Measurements from ENCODE around the gene RAPGEF1. TPM values are rescaled to one million over a fixed set of nuclear protein-coding genes. Genes with fewer than 3 reads are reported as not detected.

Gene RAPGEF1
- total RNA-seq, 1 experiment from 2014 or later, result 55.6 TPM

DNA sequence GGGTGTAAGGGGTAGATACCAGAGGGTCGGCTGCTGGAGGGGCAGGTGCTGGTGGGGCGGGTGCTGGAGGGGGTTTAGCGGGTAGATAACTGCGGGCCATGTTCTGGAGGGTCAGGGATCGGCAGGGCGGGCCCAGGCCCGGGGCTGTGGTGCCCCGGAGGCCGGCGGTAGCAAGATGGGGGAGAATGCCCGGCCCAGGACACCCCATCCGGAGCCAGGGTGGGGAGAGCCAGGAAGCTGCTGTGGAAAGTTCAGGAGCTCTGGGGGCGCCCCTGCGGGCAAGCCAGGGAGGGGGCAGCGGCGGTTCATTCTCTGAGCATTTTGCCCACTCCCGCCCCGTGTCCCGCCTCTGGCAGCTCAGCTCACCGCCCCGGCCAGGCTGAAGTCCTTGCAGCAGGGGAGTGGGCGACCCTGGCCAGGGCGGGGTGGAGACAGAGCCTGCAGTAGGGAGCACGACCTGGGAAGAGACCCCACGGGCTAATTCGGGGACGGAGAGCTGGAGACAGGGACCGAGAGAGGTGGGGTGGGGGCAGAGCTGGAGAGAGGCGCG, 194.0 kb downstream of the RAPGEF1 start:
- H4K5ac ChIP-seq (ENCODE audit: insufficient read length, low read depth, low read length), result no peak overlapping the region

More for the DNA sequence above, 194.0 kb downstream of the RAPGEF1 start:
- peaks cover 51% of the 10 kb centered on the region for H3K27me3 Mint-ChIP-seq (ENCODE audit: low read depth)
- Histone ChIP-seq H3K56ac (ENCODE audit: insufficient read length, low read depth, low read length) (no peak overlapping the region), H3K14ac (ENCODE audit: insufficient read depth, low read length) (no peak overlapping the region), H2BK20ac (ENCODE audit: low read depth, low read length, poor library complexity, severe bottlenecking) (no peak overlapping the region), H3K79me2 (ENCODE audit: insufficient read depth, low read length) (no peaks in the 10 kb centered on the region), H3K4ac (ENCODE audit: low read depth, low read length) (no peak overlapping the region), H4K8ac (replicated peaks; ENCODE audit: insufficient read length, low read depth, low read length) (no peak overlapping the region), H2AK5ac (ENCODE audit: insufficient read length, low read length) (no peak overlapping the region), H3K27me3 (ENCODE audit: insufficient read depth, low read length) (no peaks in the 10 kb centered on the region; the same call in 1 of the 2 replicates), H3K23ac (ENCODE audit: insufficient read length, low read depth, low read length) (no peak overlapping the region), H3K23me2 (ENCODE audit: insufficient read length, low read depth, low read length, poor library complexity, severe bottlenecking) (peaks cover 7% of the 10 kb centered on the region), H3K9me3 (ENCODE audit: control insufficient read depth, low read depth, low read length) (peaks cover 5% of the 10 kb centered on the region), H3K79me1 (ENCODE audit: insufficient read depth, low read depth, low read length, poor library complexity, severe bottlenecking) (no peaks in the 10 kb centered on the region), H3T11ph (ENCODE audit: low read length) (no peak overlapping the region), H2BK120ac (ENCODE audit: low read depth, low read length, poor library complexity, severe bottlenecking) (no peak overlapping the region), H2BK12ac (ENCODE audit: insufficient read length, low read depth, low read length) (no peak overlapping the region), H4K20me1 (ENCODE audit: control insufficient read depth, insufficient read depth, insufficient read length) (no peaks in the 10 kb centered on the region), H3K18ac (ENCODE audit: insufficient read length, low read depth, low read length) (no peak overlapping the region), H2BK5ac (ENCODE audit: insufficient read length, low read length) (no peak overlapping the region), H2AFZ (ENCODE audit: low read length) (no peak overlapping the region), H4K91ac (ENCODE audit: insufficient read length, low read depth, low read length) (no peak overlapping the region), H3K9ac (ENCODE audit: extremely low read depth, insufficient read length, low read length) (no peak overlapping the region), H3K4me1 (ENCODE audit: insufficient read depth, low read length) (no peaks in the 10 kb centered on the region), H2BK15ac (ENCODE audit: low read depth, low read length) (no peak overlapping the region), H3K27ac (ENCODE audit: insufficient read length, low read depth, low read length) (no peak overlapping the region), H3K4me2 (ENCODE audit: insufficient read depth, insufficient read length, low read length) (peak overlapping the region; percentile 24)
- no CpG with 5 or more reads among the region's 30 CpGs for WGBS (ENCODE audit: extremely low coverage, insufficient read length, low lambda C conversion rate)
- H3K4me1 Mint-ChIP-seq, result no peaks in the 10 kb centered on the region
- H3K4me3 Mint-ChIP-seq, result peak overlapping the region in 1 of 2 experiments; percentile 63; a peak in 2 of 5 replicates
- peaks cover 57 to 60% of the 10 kb centered on the region in 2 experiments for H3K9me3 Mint-ChIP-seq
- TF ChIP-seq, protein P1, sequence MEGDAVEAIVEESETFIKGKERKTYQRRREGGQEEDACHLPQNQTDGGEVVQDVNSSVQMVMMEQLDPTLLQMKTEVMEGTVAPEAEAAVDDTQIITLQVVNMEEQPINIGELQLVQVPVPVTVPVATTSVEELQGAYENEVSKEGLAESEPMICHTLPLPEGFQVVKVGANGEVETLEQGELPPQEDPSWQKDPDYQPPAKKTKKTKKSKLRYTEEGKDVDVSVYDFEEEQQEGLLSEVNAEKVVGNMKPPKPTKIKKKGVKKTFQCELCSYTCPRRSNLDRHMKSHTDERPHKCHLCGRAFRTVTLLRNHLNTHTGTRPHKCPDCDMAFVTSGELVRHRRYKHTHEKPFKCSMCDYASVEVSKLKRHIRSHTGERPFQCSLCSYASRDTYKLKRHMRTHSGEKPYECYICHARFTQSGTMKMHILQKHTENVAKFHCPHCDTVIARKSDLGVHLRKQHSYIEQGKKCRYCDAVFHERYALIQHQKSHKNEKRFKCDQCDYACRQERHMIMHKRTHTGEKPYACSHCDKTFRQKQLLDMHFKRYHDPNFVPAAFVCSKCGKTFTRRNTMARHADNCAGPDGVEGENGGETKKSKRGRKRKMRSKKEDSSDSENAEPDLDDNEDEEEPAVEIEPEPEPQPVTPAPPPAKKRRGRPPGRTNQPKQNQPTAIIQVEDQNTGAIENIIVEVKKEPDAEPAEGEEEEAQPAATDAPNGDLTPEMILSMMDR (conservative IDR thresholded peaks at IDR 0.05), result no peak
- H3K36me3 Mint-ChIP-seq (ENCODE audit: insufficient read depth in 1 of 3, low read depth in 3 of 3), result peaks cover 9 to 39% (median 24%) of the 10 kb centered on the region in 3 experiments
- no peak overlapping the region for H3K27ac Mint-ChIP-seq
- no peak for DNase-seq

All from H9 (cell line).